Esophagus mucosa (tissue), 1 donor: ENCODE measurements around the gene KMO. TPM values are rescaled to one million over a fixed set of nuclear protein-coding genes. Genes with fewer than 3 reads are reported as not detected.

Source experiments
- ATAC-seq: fragments of 200-7000 bp; cut with Tn5 transposase; one replicate; pipeline ENCODE4 v1.9.1; 2020
- total RNA-seq: library from RNA; stranded (reverse); gene quantifications from one replicate; pipeline ENCODE4 v1.2.4, GENCODE V29; 2023
- donor health status: DM: yes; HTN: yes; CAD: no.

The KMO gene
- 0.12 TPM for total RNA-seq

GRCh38 chr1:241532162-241532531 is at the start of gene KMO:
Gene KMO, plus strand, starts transcription at chr1:241532378. Its CDS starts 67 bp downstream, at chr1:241532445.
- peak; percentile 37 for ATAC-seq

GRCh38 chr1:241482761-241483250 is 49.4 kb upstream of the KMO start:
- ATAC-seq = no peak

- ATAC-seq = no peak
These were observed 47.0 kb upstream of the KMO start for GRCh38 chr1:241485145-241485544.

DNA sequence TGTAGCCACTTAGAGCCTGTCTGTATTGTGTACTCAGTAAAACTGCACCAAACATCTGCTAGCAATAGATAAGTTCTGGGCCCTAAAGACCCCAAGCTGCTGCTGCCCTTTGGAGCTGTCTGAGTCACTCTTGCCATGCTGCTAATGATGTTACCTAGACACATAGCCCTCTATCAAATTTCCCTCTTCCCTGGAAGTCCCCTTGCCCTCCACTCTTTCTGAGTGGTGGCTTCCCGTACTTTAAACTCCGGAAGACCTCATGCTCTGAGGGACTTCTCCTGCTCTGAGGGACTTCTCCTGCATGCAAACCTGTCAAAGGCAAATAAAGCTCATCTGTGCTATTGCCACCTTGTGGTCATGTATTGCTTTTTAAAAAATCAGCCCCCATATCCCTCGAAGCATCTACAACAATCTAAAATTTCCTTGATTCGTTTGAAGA is 46.6 kb upstream of the KMO start:
- no peak for ATAC-seq

DNA sequence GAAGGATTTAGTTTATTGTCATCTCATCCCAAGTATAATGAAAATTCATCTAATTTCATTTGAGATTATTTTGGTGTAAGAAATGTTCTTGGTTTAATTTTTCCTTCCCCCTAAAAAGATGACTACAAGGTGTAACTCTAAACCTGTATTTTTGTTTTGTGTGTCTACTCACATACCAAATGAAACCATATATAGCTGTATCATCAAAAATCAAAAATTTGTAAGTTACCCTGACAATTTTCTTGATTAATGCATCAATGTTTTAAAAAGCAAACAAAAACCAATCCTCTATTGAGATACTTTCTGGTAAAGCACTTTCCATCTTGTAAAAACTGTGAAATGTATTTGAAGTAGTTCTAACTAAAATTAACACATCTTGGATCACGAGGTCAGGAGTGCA is 43.4 kb upstream of the KMO start:
- ATAC-seq = no peak

GRCh38 chr1:241495741-241496140 is 36.4 kb upstream of the KMO start:
- ATAC-seq = no peak

GRCh38 chr1:241499910-241500309 is 32.3 kb upstream of the KMO start:
- no peak for ATAC-seq

GRCh38 chr1:241503444-241503843 is 28.7 kb upstream of the KMO start:
- no peak for ATAC-seq

DNA sequence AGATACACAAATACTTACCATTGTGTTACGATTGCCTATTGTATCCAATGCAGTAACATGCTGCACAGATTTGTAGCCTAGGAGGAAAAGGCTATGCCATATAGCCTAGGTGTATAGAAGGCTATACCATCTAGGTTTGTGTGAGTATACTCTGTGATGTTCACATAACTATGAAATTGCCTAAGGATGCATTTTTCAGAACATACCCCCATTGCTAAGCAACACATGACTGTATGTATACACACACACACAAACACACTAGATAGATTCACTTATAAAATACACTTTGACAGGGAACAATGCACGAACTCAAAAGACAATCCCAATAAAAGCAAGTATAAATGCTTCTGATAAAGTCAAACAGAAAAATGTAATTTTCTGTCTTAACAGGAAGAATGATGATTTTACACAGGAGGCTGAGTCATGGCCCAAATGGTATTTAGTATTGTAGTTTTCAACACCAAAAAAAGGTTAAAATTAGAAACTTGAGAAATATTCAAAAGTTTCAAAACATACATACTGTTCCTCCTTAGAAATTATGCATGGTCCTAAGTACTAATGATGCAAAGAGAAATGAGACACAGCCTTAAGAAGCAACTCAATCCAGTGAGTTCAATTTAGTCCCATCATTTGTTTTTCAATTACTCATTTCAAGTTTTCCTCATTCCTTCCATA is 24.9 kb upstream of the KMO start:
- no peak for ATAC-seq

DNA sequence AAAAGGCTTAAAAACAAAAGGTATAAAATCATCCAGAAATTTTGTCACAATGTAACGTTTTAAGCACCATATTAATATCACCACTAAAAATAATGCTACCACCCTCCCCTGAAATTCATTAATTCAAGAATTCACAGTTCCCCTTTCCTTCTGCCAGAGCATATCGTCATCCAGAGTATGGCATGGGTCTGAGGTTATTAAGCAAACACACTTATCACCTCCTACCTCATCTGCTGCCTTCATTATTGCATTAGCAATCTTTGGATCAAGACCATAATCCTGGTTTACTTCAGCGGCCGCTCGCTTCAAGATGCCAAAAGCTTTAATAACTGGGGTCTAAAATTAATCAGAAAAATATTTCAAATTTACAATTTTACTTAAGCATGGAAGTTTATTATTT is 18.8 kb upstream of the KMO start:
- ATAC-seq = no peak

DNA sequence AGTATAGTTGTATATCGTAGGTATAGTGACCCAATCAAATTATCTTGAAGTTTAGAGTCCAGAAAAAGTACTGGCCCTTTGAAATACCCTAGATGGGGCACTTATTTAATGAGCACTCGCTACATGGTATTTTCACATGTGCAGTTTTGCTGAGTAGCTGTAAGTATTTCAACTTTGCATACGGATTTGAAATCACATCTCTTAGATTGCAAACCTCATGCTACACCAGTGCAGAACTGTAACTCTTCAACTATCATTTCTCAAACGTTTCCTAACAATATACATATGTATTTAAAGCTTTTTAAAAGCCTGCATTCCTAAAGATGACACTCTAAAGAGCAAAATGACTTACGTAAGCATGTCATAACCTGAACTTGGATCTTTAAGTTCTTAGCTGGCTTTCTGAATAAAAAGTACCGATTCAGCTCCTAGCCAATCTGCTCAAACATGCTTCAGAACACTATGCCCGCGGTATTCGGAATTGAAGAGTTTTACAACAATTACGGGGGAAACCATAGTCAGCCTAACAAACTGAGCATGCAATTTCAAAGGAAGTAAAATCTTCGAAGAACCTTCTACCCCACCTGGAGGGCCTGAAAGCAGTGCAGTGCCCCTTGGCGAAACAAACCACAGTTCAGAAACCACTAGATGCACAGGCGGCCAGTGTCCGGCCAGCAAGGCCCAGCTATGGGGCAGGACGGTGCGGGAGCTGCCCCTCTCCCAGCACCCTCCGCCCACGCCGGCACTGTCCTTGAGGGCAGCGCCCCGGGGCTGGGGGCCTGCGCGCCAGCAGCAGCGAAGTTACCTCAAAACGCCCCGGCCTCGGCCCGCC is 13.5 kb upstream of the KMO start:
- no peak for ATAC-seq

DNA sequence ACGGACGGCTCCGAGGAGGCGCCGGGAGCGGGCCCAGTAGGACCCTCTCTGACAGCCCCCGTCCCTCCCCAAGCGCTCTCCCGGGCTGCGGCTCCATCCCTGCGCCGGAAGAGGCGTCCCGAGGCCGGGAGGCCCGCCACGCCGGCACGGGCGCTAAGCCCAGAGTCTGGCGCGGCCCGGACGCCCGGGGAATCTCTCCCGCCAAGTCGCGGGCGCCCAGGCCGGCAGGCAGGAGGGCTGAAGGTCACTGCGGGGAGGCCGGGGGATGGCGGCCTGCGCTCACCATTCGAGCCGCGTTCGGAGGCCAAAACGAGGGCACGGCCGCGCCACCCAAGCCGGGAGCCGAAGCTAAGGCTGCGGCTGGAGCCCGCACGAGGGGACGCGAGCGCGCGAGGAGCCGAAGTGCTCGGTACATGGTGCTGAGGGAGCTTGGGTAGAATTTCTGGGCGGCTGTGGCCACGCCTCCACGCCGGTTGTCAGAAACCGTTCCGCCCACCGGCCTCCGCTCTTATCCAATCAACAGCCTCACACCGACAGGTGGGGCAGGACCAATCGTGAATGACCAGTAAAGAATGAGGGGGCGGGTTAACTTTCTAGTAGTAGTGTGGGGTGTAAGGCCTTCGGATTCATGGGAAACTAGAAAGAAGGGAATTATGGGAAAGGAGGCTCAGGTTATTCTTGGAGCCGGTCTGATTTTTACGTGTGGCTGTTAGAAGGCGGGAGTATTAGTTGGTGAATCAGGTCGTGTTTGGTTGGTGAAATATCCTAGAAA is 12.7 kb upstream of the KMO start, which contains the start of gene FH:
TSS of gene FH (minus strand) at position 448 of the 772 bp plus-strand sequence. CDS start at position 415, 33 bp downstream.
- ATAC-seq = peak; percentile 100

- no peak for ATAC-seq
These were observed 12.1 kb upstream of the KMO start for GRCh38 chr1:241520080-241520465.

DNA sequence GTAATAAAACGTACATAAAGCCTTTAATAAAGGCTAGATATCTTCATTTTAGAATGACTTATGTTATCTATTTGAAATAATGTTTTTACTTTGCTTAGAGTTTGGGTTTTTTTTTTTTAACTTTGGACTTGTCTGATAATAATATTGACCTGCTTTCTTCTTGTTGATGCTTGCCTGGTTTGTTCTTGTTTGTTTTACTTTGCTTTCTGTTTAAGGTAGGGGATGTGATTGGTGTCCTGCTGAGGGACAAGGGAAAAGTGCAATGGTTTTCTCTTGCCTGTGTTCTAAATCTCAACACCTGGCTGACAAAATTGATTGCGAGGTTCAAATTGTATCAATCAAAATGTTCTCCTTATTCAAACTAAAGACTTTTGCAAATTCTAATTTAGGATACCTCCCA is 10.5 kb upstream of the KMO start:
- ATAC-seq = no peak

DNA sequence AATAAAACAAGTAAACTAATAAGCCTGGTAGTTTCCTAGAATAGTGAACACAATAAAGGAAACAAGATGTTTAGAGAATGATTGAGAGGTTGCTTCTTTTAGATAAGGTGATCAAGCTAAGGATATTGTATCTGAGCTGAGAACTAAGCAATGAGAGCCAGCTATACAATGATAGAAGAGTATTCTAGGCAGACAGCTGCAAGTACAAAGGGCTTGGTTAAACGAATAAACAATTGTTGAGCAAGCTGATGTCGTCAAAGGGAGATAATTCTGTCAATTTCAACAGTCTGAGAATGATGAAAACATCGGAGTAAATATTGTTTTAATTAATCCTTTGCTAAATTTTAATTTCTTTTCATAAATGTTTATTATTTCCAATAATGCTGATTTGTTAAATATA is 7.2 kb upstream of the KMO start:
- ATAC-seq = no peak

GRCh38 chr1:241527146-241527545 is 5.0 kb upstream of the KMO start:
- ATAC-seq = no peak

GRCh38 chr1:241531195-241532161 is 700 bp upstream of the KMO start:
- peak; percentile 81 for ATAC-seq

DNA sequence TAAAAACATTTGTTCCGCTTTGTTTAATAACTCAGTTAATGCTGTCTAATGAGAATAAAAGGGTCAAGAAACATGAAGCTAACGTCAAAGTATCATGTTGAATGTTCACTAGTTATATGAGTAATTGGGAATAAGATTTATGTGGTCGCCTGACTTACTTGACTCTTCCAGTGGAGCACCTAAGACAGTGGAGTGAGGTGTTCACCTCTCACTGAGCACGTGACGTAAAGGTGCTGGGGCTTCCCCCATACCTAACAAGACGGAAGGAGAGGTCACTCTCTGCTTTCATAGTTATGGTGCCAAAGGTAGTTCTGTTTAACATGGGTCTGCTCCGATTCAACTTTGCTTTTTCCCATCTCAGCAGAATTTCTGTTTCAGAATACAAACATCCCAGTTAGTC is 686 bp downstream of the KMO start:
- peak; percentile 56 for ATAC-seq

DNA sequence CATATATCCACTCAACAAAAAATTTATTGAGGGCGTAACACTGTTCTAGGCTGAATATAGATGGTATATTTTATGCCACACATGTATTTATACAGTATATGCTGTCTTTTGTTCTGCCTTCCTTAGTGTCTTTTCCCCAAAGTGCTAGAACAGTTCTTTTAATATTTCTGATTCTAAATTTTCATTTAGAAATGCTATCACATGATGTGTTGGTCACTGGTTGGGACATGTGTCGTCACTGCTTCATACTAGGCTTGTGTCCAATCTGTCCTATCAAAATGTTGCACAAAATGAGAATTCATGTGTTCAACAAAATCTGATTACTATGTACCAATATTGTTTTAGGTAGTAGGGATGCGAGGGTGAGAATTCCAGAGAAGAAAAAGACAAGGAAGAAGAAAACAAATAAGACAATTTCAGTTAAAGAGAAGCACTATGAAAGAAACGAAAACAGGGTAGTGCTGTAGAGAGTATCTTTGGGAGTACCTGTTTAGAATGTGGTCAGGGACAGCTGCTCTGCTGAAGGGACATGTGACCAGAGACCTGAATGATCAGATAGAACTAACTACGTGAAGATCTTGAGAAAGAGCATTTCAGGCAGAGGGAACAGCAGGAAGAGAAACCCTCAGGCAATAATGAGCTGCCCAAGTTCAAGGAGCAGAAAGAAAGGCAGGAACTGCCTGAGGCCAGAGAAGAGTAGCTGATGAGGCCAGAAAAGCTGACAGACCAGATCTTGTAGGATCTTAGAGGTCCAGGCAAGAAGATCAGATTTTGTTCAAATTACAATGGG is 1.3 kb downstream of the KMO start:
- ATAC-seq = peak; percentile 31

GRCh38 chr1:241536304-241536703 is 4.1 kb downstream of the KMO start:
- ATAC-seq = no peak

GRCh38 chr1:241536969-241537368 is 4.8 kb downstream of the KMO start:
- ATAC-seq = no peak
